GM12878 (cell line): Measurements from ENCODE around the gene MAD2L1. TPM values are rescaled to one million over a fixed set of nuclear protein-coding genes. Genes with fewer than 3 reads are reported as not detected.

Experiments used
- ATAC-seq: fragments of 200-7000 bp; cut with Tn5 transposase; 3 replicates; pipeline ENCODE4 v1.9.1; 2020; ENCODE audit warnings: mild to moderate bottlenecking, moderate library complexity
- BruUV-seq: library from RNA; stranded (reverse); fragments of 400-500 nt; replicated peaks from 2 replicates; lab custom pipeline; 2021; lab: Mats Ljungman, UMichigan
- CTCF ChIA-PET: fragments of 300-600 bp; sonication (Branson Sonifier 250); formaldehyde crosslinking; extraction: SDS; loops from one replicate; lab custom pipeline; 2021; ENCODE audit warnings: inconsistent platforms; lab: Yijun Ruan, JAX
- POLR2A ChIA-PET: fragments of 350-600 bp; formaldehyde crosslinking; extraction: SDS; loops from one replicate; lab custom pipeline; 2021; ENCODE audit warnings: inconsistent platforms; lab: Charles Lee
- RAD21 ChIA-PET: fragments of 300-600 bp; sonication (Branson Sonifier 250); formaldehyde crosslinking; loops from one replicate; lab custom pipeline; 2023; ENCODE audit warnings: antibody characterized with exemption; ENCODE audit not compliant: unreplicated experiment; lab: Charles Lee
- SMC1A ChIA-PET: fragments of 300-600 bp; sonication (Branson Sonifier 250); formaldehyde crosslinking; loops from one replicate; lab custom pipeline; 2023; ENCODE audit not compliant: unreplicated experiment, uncharacterized antibody; lab: Charles Lee
- DNase-seq: peaks from one replicate; pipeline ENCODE4 v3.0.0-alpha.2; 2011; ENCODE audit warnings: low read depth, low spot score
- FAIRE-seq: peaks from 3 replicates; lab custom pipeline; 2011; peaks lifted over from hg19 to GRCh38; lab: Jason Lieb, UNC
- H2AFZ ChIP-seq: 2 replicates; pipeline ENCODE4 v1.6.0; 2011; ENCODE audit warnings: low read depth, low read length, control low read depth; ENCODE audit not compliant: control insufficient read depth
- H3K27ac ChIP-seq: 2 replicates; pipeline ENCODE4 v1.5.1; 2011; ENCODE audit warnings: control low read depth; ENCODE audit not compliant: control insufficient read depth, insufficient read depth
- H3K27me3 ChIP-seq, 2 experiments: replicated peaks in 1 of 2; 2 replicates each; pipeline versions ENCODE4 v1.6.0 to v1.6.1; 2011; ENCODE audit warnings: low read length in 1 of 2; ENCODE audit not compliant: control insufficient read depth in 2 of 2, insufficient read depth in 2 of 2
- H3K36me3 ChIP-seq, 2 experiments: 2 replicates each; pipeline ENCODE4 v1.5.1; 2011; ENCODE audit warnings: low read length in 1 of 2; ENCODE audit not compliant: control insufficient read depth in 2 of 2, insufficient read depth in 2 of 2
- H3K4me1 ChIP-seq: 2 replicates; pipeline ENCODE4 v1.6.1; 2011; ENCODE audit warnings: mild to moderate bottlenecking, low read length, moderate library complexity, mixed read lengths; ENCODE audit not compliant: control insufficient read depth, insufficient read depth
- H3K4me2 ChIP-seq: 2 replicates; pipeline ENCODE4 v1.6.0; 2011; ENCODE audit warnings: control low read depth; ENCODE audit not compliant: control insufficient read depth, insufficient read depth
- H3K4me3 ChIP-seq: fragments of 200-600 bp; sonication (generic); 2 replicates; pipeline ENCODE4 v1.5.1; 2016
- H3K79me2 ChIP-seq: 2 replicates; pipeline ENCODE4 v1.6.0; 2011; ENCODE audit warnings: low read length; ENCODE audit not compliant: control insufficient read depth, insufficient read depth
- H3K9ac ChIP-seq: 2 replicates; pipeline ENCODE4 v1.8.0; 2011; ENCODE audit warnings: low read length, control low read depth, mixed read lengths; ENCODE audit not compliant: control insufficient read depth, insufficient read depth
- H3K9me3 ChIP-seq: replicated peaks from 3 replicates; pipeline ENCODE4 v1.5.1; 2011; ENCODE audit warnings: mild to moderate bottlenecking, low read length; ENCODE audit not compliant: control insufficient read depth, insufficient read depth
- H4K20me1 ChIP-seq: 2 replicates; pipeline ENCODE4 v1.6.0; 2011; ENCODE audit not compliant: control insufficient read depth, insufficient read depth
- EED ChIP-seq: sonication (generic); IDR thresholded peaks from 2 replicates; pipeline ENCODE4 v1.6.1; 2016; ENCODE audit warnings: antibody characterized with exemption, low read depth
- FOXK2 ChIP-seq: fragments of 450-650 bp; IDR thresholded peaks from 2 replicates; pipeline ENCODE4 v1.6.1; 2017; ENCODE audit warnings: mild to moderate bottlenecking, moderate library complexity
- IKZF2 ChIP-seq, 2 experiments: fragments of 450-650 bp; IDR thresholded peaks; 2 replicates each; pipeline ENCODE4 v1.6.1; 2017; ENCODE audit warnings: mild to moderate bottlenecking in 2 of 2, moderate library complexity in 2 of 2
- IRF3 ChIP-seq: fragments of 450-650 bp; IDR thresholded peaks from 2 replicates; pipeline ENCODE4 v1.6.1; 2014; ENCODE audit warnings: mild to moderate bottlenecking
- KAT2A ChIP-seq: conservative IDR thresholded peaks from 2 replicates; pipeline ENCODE4 v1.6.1; 2011; ENCODE audit warnings: low read depth, low read length; ENCODE audit not compliant: control insufficient read depth
- LARP7 ChIP-seq: fragments of 450-650 bp; IDR thresholded peaks from 2 replicates; pipeline ENCODE4 v1.6.1; 2017; ENCODE audit warnings: mild to moderate bottlenecking
- NRF1 ChIP-seq: conservative IDR thresholded peaks from 2 replicates; pipeline ENCODE4 v1.6.1; 2011; ENCODE audit warnings: mild to moderate bottlenecking, low read depth, low read length, improper control_type of control experiment
- POLR2A ChIP-seq: IDR thresholded peaks from 2 replicates; pipeline ENCODE4 v1.6.1; 2011; ENCODE audit warnings: low read depth, mild to moderate bottlenecking, low read length
- SREBF1 ChIP-seq: IDR thresholded peaks from 2 replicates; pipeline ENCODE4 v1.6.1; 2012; ENCODE audit warnings: mild to moderate bottlenecking, low read length
- SRF ChIP-seq, 2 experiments: IDR thresholded peaks; 2 replicates each; pipeline ENCODE4 v1.6.1; 2011; ENCODE audit warnings: low read depth in 2 of 2, low read length in 2 of 2, mild to moderate bottlenecking in 1 of 2, moderate library complexity in 1 of 2
- TAF1 ChIP-seq: IDR thresholded peaks from 2 replicates; pipeline ENCODE4 v1.6.1; 2011; ENCODE audit warnings: mild to moderate bottlenecking, low read depth, low read length, borderline replicate concordance
- WRNIP1 ChIP-seq: IDR thresholded peaks from 2 replicates; pipeline ENCODE4 v1.6.1; 2011; ENCODE audit warnings: low read depth, low read length, improper control_type of control experiment, borderline replicate concordance
- WGBS: methylation state at CpG from one replicate; pipeline ENCODE4 v1.1.6; 2016; ENCODE audit warnings: low lambda C conversion rate; ENCODE audit not compliant: insufficient replicate concordance, insufficient coverage; ENCODE audit errors: missing lambda C conversion rate; 5-methylcytosine and 5-hydroxymethylcytosine counted together
- in situ Hi-C: fragments of 300-500 bp; cut with MboI; formaldehyde crosslinking; loops from 9 replicates; pipeline ENCODE4 v1.14.3; 2018; ENCODE audit warnings: mixed read lengths
- intact Hi-C: fragments of 100-400 bp; cut with micrococcal nuclease; formaldehyde crosslinking; loops from one replicate; pipeline ENCODE4 v1.14.2; 2022; ENCODE audit not compliant: unreplicated experiment
- polyA plus RNA-seq, 11 experiments: library from polyadenylated mRNA; depleted of rRNA in 4 of 11; unstranded in 6 of 11; stranded (reverse) in 5 of 11; fragments of >200 nt; fragmentation: Nextera tagmentation in 4 of 11; fragmentation: Illumina TruSeq in 1 of 11; extraction: Ambion mirVana in 4 of 11; extraction: Trizol in 1 of 11; gene quantifications; 1 replicate in 1 of 11; 2 replicates in 10 of 11; pipeline versions ENCODE4 v1.2.1 to v1.2.3, GENCODE V29; 2011 to 2016; ENCODE audit warnings: inconsistent platforms in 2 of 11, missing spikeins in 2 of 11, low read depth in 1 of 11
- total RNA-seq, 4 experiments: library from RNA; depleted of rRNA in 3 of 4; stranded (reverse); fragments of >200 nt in 3 of 4; fragmentation: Illumina TruSeq in 1 of 4; extraction: Trizol in 1 of 4; gene quantifications; 2 replicates each; pipeline versions ENCODE4 v1.2.1 to v1.2.3, GENCODE V29; 2013 to 2021
- TF ChIP-seq, protein P1 (sequence below): fragments of 450-650 bp; IDR thresholded peaks from 2 replicates; pipeline ENCODE4 v1.6.1; 2016; ENCODE audit warnings: mild to moderate bottlenecking
- TF ChIP-seq, protein P2 (sequence below): IDR thresholded peaks from 2 replicates; pipeline ENCODE4 v1.6.1; 2012; ENCODE audit warnings: improper control_type of control experiment, low read depth, low read length; ENCODE audit not compliant: insufficient replicate concordance

MAD2L1 gene
- total and polyA plus RNA-seq, 10 of the 15 experiments (the other 5 are each of a cell fraction or from before 2014, with no cell fraction given) = 58.1 to 407 (median 110) TPM

DNA sequence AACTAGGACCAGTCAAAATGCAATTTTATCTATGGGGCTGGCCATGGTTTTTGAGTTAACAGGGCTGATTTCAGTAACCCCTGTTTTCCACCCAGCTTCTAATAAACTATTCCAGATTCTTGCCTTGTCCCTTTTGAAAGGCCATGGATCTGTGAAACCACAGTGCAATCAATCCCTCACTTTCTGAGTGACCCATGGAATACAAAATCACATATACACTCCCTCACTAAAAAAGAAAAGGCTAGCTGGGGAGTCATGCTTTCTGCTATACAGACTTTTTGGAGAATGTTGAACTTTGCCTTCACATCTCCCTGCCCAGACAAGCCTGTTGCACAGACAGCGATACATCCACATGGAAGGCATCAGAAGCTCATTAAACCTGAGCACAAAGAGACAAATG is 47.9 kb downstream of the MAD2L1 start:
- CTCF ChIA-PET = no interaction called here

More for the DNA sequence above, 47.9 kb downstream of the MAD2L1 start:
- RAD21 ChIA-PET = no interaction called here
- no peak overlapping the region for H3K9ac ChIP-seq
- intact Hi-C loops (no loop called here), in situ Hi-C loops (no loop called here)
- no peaks in the 10 kb centered on the region for H3K4me1 ChIP-seq
- H4K20me1 ChIP-seq = no peaks in the 10 kb centered on the region
- no peak for DNase-seq
- no peak overlapping the region for H3K27ac ChIP-seq
- no TSS peak for BruUV-seq
- no peak overlapping the region for H3K4me3 ChIP-seq
- POLR2A ChIA-PET = no interaction called here
- TF ChIP-seq SRF (IDR thresholded peaks at IDR 0.05; ENCODE audit: low read depth in 2 of 2, low read length in 2 of 2) (no peak), LARP7 (no peak), POLR2A (no peak), KAT2A (no peak), SREBF1 (no peak), FOXK2 (no peak), EED (no peak), WRNIP1 (no peak), IRF3 (no peak), NRF1 (no peak), IKZF2 (IDR thresholded peaks at IDR 0.05) (no peak), TAF1 (no peak)
- TF ChIP-seq, protein P1, sequence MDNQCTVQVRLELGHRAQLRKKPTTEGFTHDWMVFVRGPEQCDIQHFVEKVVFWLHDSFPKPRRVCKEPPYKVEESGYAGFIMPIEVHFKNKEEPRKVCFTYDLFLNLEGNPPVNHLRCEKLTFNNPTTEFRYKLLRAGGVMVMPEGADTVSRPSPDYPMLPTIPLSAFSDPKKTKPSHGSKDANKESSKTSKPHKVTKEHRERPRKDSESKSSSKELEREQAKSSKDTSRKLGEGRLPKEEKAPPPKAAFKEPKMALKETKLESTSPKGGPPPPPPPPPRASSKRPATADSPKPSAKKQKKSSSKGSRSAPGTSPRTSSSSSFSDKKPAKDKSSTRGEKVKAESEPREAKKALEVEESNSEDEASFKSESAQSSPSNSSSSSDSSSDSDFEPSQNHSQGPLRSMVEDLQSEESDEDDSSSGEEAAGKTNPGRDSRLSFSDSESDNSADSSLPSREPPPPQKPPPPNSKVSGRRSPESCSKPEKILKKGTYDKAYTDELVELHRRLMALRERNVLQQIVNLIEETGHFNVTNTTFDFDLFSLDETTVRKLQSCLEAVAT = no peak
- TF ChIP-seq, protein P2, sequence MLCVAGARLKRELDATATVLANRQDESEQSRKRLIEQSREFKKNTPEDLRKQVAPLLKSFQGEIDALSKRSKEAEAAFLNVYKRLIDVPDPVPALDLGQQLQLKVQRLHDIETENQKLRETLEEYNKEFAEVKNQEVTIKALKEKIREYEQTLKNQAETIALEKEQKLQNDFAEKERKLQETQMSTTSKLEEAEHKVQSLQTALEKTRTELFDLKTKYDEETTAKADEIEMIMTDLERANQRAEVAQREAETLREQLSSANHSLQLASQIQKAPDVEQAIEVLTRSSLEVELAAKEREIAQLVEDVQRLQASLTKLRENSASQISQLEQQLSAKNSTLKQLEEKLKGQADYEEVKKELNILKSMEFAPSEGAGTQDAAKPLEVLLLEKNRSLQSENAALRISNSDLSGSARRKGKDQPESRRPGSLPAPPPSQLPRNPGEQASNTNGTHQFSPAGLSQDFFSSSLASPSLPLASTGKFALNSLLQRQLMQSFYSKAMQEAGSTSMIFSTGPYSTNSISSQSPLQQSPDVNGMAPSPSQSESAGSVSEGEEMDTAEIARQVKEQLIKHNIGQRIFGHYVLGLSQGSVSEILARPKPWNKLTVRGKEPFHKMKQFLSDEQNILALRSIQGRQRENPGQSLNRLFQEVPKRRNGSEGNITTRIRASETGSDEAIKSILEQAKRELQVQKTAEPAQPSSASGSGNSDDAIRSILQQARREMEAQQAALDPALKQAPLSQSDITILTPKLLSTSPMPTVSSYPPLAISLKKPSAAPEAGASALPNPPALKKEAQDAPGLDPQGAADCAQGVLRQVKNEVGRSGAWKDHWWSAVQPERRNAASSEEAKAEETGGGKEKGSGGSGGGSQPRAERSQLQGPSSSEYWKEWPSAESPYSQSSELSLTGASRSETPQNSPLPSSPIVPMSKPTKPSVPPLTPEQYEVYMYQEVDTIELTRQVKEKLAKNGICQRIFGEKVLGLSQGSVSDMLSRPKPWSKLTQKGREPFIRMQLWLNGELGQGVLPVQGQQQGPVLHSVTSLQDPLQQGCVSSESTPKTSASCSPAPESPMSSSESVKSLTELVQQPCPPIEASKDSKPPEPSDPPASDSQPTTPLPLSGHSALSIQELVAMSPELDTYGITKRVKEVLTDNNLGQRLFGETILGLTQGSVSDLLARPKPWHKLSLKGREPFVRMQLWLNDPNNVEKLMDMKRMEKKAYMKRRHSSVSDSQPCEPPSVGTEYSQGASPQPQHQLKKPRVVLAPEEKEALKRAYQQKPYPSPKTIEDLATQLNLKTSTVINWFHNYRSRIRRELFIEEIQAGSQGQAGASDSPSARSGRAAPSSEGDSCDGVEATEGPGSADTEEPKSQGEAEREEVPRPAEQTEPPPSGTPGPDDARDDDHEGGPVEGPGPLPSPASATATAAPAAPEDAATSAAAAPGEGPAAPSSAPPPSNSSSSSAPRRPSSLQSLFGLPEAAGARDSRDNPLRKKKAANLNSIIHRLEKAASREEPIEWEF = no peak
- SMC1A ChIA-PET = no interaction called here
- no peak for FAIRE-seq
- H3K36me3 ChIP-seq = no peaks in the 10 kb centered on the region
- ATAC-seq = no peak
- H3K9me3 ChIP-seq = no peaks in the 10 kb centered on the region
- no peaks in the 10 kb centered on the region for H3K27me3 ChIP-seq
- WGBS = 63% methylated on average over 1 of the region's 1 CpG
- H3K79me2 ChIP-seq = no peaks in the 10 kb centered on the region
- no peak overlapping the region for H2AFZ ChIP-seq
- no peak overlapping the region for H3K4me2 ChIP-seq
